ENCODE data around the gene GPRASP2.

The GPRASP2 gene

DNA sequence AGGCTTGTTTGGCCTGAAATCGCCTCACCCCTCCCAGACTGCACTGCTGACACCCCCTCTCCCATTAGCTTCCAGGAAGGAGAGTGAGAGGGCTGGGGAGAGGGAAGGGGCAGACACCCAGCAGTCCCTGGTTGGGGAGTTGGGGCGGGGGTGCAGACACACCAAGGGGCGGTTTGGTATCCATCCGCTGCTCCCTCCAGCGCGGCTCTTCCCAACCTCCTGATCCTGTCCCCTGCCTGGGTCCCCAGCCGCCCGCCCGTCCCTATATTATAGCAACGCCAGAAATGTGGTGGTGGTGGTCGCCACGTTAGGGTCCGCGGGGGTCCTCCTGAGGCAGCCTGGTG lies 33.2 kb downstream of the GPRASP2 start:
- DNase-seq (ENCODE audit: low spot score) = no peak

DNA sequence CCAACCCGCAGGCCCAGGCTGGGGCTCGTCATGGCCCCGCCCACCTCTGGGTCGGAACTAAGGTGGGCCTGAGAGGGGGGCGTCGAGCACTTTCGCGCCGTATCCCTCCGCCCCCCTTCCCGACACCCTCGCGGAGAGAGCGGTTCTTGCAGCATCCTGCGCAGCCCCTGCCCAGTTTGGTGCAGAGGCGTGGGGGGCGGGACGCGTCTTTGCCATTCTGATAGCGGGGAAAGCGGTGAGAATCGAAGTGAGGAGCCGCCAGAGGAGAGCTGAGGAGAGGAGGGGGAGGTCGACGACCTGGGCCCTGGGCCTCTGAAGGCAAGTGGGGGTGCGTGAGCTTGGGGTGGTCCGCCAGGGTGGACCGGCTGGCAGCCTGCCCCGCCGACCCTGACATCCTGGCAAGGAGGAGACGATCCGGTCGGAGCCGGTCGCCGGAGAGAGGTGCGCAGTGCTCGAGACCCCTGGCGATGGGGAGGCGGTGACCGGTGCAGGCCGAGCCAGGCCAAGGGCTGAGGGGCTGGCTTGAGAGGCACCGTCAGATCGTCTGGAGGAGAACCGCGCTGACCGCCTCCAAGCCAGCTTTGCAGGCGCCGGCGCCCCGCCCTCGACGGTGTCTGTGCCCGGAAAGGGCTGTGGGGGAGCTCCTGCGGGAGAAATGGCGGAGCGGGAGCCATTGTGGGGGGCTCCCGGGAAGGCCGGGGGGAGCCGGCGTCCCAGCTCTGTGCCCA lies 33.8 kb downstream of the GPRASP2 start:
- no peak for DNase-seq (ENCODE audit: low spot score)

DNA sequence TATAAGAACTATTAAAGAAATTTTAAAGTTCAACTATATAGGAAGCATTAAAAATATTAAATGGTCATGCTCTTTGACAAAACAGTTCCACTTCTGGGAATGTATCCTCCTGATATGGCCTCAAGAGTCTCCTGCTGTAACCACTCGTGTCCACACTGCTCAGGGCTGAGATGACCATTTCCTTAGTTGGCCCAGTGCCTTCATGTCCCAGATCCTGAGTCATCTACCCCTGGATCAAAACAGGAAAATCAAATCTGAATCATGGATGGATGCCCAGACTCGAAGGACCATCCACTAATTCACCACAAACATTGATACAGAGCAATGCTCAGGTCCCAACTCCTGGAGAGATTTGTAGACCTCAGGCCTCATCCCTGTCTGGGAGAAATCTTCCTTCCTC lies 53.0 kb downstream of the GPRASP2 start:
- no peak for DNase-seq (ENCODE audit: low spot score)

DNA sequence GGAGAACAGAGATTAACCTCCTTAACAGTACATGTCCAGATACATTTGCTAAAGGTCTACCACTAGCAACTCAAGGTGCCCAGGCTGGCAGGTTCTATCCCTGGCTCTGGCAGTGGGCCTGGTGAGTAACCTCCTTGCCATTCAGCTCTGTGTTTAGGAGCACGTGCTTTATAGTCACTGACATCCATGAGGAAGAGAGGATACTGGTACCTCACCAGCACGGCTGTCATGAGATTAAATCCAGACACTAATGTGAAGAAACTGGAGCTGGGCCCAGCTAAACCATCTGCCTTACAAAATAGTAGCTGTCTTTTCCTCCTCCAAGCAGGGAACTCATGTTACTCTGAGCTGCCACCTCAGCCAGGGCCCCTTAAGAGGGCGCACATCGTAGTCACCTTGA lies 53.6 kb downstream of the GPRASP2 start:
- DNase-seq (ENCODE audit: low spot score) = no peak

DNA sequence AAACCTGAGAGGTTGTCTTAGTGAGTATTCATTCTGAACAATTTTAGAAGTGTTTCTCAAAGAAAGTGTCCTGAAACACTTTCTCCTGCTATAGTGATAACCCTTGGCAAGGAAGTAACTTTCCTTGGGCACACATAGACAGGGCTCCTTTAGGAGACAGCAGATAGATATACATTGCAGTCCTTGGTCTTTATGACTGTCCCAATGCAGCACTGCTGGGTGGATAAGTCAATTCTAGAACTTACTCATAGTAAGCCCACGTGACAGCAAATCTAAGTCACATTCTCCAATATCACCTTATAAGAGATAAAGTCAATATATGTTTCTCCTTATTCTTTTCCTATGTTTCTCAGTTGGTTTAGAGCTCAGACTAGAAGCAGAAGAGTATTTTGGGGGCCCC lies 55.0 kb downstream of the GPRASP2 start:
- no peak for DNase-seq (ENCODE audit: low spot score)

Data from activated CD4-positive, alpha-beta T cell treated with anti-CD3 and anti-CD28 coated beads, Interleukin-2, Interleukin-4, amounts not matched to agents 100 ng/mL and 50 ng/mL, durations not matched to agents 16 hours and 8 hours (primary cell).